Measurements from ENCODE around the gene GRID2.

The GRID2 gene

DNA sequence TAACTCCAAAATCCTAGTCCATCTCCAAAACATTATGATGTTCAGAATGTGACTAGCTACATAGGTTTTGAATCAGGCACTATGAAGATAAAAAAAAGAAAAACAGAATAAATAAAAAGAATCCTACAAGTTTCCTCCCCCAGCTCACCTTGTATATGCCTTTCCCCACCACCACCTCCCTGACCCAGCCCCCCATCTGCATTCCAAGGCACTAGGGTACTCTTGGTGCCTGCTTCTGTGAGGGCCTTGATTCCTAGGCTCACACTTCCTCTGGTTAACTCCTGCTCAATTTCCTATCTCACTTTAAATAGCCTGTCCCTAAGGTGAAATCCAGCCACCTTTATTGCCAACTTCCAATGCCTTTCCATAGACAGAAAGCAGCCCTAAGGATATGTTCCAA is 1346.1 kb downstream of the GRID2 start:
- H3K27ac ChIP-seq: no peak overlapping the region
- TF ChIP-seq ZFX (IDR thresholded peaks at IDR 0.05): no peak
- TF ChIP-seq, protein P1, sequence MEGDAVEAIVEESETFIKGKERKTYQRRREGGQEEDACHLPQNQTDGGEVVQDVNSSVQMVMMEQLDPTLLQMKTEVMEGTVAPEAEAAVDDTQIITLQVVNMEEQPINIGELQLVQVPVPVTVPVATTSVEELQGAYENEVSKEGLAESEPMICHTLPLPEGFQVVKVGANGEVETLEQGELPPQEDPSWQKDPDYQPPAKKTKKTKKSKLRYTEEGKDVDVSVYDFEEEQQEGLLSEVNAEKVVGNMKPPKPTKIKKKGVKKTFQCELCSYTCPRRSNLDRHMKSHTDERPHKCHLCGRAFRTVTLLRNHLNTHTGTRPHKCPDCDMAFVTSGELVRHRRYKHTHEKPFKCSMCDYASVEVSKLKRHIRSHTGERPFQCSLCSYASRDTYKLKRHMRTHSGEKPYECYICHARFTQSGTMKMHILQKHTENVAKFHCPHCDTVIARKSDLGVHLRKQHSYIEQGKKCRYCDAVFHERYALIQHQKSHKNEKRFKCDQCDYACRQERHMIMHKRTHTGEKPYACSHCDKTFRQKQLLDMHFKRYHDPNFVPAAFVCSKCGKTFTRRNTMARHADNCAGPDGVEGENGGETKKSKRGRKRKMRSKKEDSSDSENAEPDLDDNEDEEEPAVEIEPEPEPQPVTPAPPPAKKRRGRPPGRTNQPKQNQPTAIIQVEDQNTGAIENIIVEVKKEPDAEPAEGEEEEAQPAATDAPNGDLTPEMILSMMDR (conservative IDR thresholded peaks at IDR 0.05): no peak

DNA sequence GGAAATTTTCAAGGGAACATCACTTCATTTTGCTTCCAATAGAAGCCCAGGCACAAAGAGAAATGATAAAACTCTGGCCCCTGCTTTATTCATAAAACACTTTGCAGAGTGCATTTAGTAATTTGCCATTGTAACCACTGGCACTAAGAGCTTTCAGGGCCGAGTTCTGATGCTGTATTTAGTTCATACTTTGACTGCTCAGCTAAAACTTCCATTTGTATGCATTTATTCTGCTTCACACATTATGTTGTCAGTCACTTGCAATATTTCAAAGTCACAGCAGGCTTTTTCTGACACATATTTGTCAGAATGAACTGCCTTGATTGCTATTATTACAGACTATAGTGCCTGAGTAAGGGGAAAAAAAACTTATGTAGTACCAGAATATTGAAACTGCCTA is 1350.4 kb downstream of the GRID2 start:
- TF ChIP-seq ZFX (IDR thresholded peaks at IDR 0.05): no peak
- TF ChIP-seq, protein P1 (conservative IDR thresholded peaks at IDR 0.05): no peak
- no peak overlapping the region for H3K27ac ChIP-seq

DNA sequence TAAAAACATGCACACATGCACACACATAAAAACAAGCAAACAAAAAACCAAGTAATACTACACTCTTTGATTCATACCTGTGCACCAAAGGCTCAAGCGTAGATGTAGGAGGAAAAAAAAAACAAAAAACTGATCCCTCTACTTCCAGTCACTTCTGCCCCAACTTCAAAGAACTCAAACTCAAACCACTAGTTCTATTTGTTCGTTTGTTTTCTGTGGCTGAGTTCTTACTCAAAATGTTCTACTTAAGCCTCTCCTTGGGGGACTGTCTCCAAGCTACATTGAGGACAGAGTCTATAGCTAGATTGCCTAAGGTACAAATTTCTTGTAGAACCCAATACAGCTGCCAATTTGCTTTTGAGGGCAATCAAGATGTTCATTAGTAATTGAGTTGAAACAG is 1353.8 kb downstream of the GRID2 start:
- H3K27ac ChIP-seq: no peak overlapping the region
- TF ChIP-seq, protein P1 (conservative IDR thresholded peaks at IDR 0.05): no peak

DNA sequence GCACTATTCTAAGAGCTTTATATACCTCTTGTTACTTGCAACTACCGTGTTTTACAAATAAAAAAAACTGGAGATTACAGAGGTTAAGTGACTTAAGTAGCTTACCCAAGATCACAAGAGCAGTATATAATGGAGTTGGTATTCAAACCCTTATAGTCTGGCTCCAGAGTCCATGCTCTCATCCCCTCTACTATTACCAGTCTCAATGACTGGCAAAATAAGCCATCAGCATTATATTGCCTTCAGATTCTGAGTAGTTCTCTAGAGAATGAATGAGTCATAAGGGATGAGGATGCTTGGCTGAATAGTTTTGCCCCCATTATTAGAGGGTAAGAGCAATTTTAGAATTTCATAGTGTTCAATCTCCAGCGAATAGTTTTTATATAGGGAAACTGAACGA is 1354.7 kb downstream of the GRID2 start:
- H3K27ac ChIP-seq: no peak overlapping the region
- no peak for TF ChIP-seq ZFX (IDR thresholded peaks at IDR 0.05)
- TF ChIP-seq, protein P1 (conservative IDR thresholded peaks at IDR 0.05): no peak

GRCh38 chr4:93659629-93660028 is 1355.9 kb downstream of the GRID2 start:
- TF ChIP-seq ZFX (IDR thresholded peaks at IDR 0.05): no peak
- TF ChIP-seq, protein P1 (conservative IDR thresholded peaks at IDR 0.05): no peak
- no peak overlapping the region for H3K27ac ChIP-seq

DNA sequence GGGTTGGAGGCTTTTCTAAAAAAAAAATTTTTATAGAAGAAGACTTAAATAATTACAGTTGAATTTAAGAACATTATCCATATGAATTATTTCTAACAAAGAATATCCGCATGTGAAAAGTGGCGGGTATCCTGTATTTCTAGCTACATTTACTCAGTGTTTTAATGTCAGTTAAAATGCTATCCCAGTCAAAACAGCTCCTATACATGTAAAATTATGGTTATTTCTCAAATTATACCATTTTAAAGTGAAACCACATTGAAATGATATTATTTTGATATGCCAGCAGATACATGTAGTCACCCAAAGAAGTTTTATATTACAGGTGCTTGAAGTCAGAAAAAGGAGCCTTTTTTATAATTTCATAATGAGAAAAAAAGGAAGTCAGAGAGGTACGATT is 1356.3 kb downstream of the GRID2 start:
- H3K27ac ChIP-seq: no peak overlapping the region
- TF ChIP-seq ZFX (IDR thresholded peaks at IDR 0.05): no peak
- TF ChIP-seq, protein P1 (conservative IDR thresholded peaks at IDR 0.05): no peak

DNA sequence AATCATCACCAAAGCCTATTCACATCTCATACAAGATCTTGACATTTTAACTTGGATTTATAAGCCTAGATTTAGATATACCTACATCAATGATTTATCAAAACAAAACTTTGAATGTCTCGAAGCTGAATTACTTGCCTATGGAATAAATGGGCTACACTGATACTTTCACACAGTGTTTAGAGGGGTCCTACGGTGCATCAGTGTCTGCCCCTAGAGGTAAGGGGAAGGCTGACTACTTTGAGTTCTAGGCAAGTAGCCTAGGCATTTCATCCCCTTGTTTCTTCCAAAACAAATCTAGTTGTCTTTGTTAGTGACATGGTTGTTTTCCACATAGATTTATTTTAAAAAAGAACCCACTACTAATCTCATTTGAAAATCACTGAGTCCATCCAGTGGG is 1366.7 kb downstream of the GRID2 start:
- no peak overlapping the region for H3K27ac ChIP-seq
- TF ChIP-seq, protein P1 (conservative IDR thresholded peaks at IDR 0.05): no peak
- no peak for TF ChIP-seq ZFX (IDR thresholded peaks at IDR 0.05)
